WTC11 (cell line): ENCODE data around the gene KIT.

Experiments used
- ESRRA ChIP-seq: sonication (generic); formaldehyde crosslinking; IDR thresholded peaks from 2 replicates; pipeline ENCODE4 v1.8.1; 2022; ENCODE audit warnings: mild to moderate bottlenecking, missing genetic modification reagents, borderline replicate concordance
- JUN ChIP-seq: sonication (generic); formaldehyde crosslinking; IDR thresholded peaks from 2 replicates; pipeline ENCODE4 v1.8.0; 2023; ENCODE audit warnings: mild to moderate bottlenecking, missing genetic modification reagents
- MYBL2 ChIP-seq: sonication (generic); formaldehyde crosslinking; IDR thresholded peaks from 2 replicates; pipeline ENCODE4 v1.8.1; 2023; ENCODE audit warnings: mild to moderate bottlenecking, moderate library complexity, missing genetic modification reagents
- NFE2L1 ChIP-seq: sonication (generic); formaldehyde crosslinking; IDR thresholded peaks from 2 replicates; pipeline ENCODE4 v1.8.1; 2023; ENCODE audit warnings: missing genetic modification reagents
- NR2C2 ChIP-seq: sonication (generic); formaldehyde crosslinking; IDR thresholded peaks from 2 replicates; pipeline ENCODE4 v1.8.0; 2022; ENCODE audit warnings: mild to moderate bottlenecking, missing genetic modification reagents
- ZNF232 ChIP-seq: sonication (generic); formaldehyde crosslinking; IDR thresholded peaks from 2 replicates; pipeline ENCODE4 v1.8.0; 2022; ENCODE audit warnings: mild to moderate bottlenecking, missing genetic modification reagents
- TF ChIP-seq, protein P1 (sequence below): fragments of 200-600 bp; IDR thresholded peaks from 2 replicates; pipeline ENCODE4 v1.8.0; 2022; ENCODE audit warnings: antibody characterized with exemption
- TF ChIP-seq, protein P2 (sequence below): sonication (generic); formaldehyde crosslinking; IDR thresholded peaks from 2 replicates; pipeline ENCODE4 v1.8.1; 2022; ENCODE audit warnings: mild to moderate bottlenecking, moderate library complexity, missing genetic modification reagents
- TF ChIP-seq, protein P3 (sequence below): sonication (generic); formaldehyde crosslinking; IDR thresholded peaks from 2 replicates; pipeline ENCODE4 v1.8.1; 2023; ENCODE audit warnings: mild to moderate bottlenecking, missing genetic modification reagents, borderline replicate concordance
- TF ChIP-seq, protein P4 (sequence below): fragments of 250-450 bp; sonication (Bioruptor Pico); IDR thresholded peaks from 2 replicates; pipeline ENCODE4 v1.8.0; 2021; ENCODE audit warnings: mild to moderate bottlenecking

DNA sequence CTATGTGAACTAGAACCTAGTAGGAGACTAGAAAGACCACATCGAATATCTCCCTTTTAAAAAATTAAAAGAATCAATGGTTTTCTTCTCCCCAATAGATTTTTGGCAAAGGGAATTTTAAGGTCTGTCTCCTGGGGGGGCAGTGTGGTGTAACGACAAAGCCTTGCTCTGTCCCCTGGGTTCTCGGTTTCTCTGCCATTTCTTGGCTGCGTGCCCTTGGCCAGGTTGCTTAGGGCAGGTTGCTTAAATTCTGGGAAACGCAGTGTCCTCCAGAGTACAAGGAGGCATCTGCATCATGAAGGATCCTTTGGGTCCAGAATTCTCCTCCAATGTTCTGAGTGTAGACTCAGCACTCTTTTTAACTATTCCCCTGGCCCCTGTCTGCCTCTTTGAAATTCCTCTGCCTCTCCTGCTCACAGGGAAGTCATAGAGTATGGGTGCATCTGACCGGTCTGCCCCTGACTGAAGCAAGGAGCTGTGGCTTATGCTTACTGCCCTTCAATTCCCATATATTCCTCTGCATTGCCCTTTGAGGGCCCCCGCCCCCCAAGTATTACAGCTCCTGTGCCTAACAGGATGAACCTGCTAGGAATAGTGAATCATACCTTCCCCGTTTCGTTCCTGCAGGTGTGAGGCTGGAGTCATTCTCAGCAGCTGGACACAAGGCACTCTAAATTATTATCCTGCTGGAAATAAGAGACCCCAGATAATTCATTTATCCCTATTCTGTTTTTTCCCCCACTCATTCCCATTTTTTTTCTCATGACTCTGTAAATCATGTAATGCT, 2.2 kb downstream of the KIT start:
- TF ChIP-seq, protein P1, sequence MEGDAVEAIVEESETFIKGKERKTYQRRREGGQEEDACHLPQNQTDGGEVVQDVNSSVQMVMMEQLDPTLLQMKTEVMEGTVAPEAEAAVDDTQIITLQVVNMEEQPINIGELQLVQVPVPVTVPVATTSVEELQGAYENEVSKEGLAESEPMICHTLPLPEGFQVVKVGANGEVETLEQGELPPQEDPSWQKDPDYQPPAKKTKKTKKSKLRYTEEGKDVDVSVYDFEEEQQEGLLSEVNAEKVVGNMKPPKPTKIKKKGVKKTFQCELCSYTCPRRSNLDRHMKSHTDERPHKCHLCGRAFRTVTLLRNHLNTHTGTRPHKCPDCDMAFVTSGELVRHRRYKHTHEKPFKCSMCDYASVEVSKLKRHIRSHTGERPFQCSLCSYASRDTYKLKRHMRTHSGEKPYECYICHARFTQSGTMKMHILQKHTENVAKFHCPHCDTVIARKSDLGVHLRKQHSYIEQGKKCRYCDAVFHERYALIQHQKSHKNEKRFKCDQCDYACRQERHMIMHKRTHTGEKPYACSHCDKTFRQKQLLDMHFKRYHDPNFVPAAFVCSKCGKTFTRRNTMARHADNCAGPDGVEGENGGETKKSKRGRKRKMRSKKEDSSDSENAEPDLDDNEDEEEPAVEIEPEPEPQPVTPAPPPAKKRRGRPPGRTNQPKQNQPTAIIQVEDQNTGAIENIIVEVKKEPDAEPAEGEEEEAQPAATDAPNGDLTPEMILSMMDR = no peak
- TF ChIP-seq ESRRA (CRISPR knock-in tag) (no peak), NFE2L1 (CRISPR knock-in tag) (no peak), NR2C2 (CRISPR knock-in tag) (no peak), ZNF232 (no peak), MYBL2 (CRISPR knock-in tag) (no peak), JUN (CRISPR knock-in tag) (no peak)
- TF ChIP-seq, protein P2, sequence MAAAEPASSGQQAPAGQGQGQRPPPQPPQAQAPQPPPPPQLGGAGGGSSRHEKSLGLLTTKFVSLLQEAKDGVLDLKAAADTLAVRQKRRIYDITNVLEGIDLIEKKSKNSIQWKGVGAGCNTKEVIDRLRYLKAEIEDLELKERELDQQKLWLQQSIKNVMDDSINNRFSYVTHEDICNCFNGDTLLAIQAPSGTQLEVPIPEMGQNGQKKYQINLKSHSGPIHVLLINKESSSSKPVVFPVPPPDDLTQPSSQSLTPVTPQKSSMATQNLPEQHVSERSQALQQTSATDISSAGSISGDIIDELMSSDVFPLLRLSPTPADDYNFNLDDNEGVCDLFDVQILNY (CRISPR knock-in tag) = no peak
- TF ChIP-seq, protein P3, sequence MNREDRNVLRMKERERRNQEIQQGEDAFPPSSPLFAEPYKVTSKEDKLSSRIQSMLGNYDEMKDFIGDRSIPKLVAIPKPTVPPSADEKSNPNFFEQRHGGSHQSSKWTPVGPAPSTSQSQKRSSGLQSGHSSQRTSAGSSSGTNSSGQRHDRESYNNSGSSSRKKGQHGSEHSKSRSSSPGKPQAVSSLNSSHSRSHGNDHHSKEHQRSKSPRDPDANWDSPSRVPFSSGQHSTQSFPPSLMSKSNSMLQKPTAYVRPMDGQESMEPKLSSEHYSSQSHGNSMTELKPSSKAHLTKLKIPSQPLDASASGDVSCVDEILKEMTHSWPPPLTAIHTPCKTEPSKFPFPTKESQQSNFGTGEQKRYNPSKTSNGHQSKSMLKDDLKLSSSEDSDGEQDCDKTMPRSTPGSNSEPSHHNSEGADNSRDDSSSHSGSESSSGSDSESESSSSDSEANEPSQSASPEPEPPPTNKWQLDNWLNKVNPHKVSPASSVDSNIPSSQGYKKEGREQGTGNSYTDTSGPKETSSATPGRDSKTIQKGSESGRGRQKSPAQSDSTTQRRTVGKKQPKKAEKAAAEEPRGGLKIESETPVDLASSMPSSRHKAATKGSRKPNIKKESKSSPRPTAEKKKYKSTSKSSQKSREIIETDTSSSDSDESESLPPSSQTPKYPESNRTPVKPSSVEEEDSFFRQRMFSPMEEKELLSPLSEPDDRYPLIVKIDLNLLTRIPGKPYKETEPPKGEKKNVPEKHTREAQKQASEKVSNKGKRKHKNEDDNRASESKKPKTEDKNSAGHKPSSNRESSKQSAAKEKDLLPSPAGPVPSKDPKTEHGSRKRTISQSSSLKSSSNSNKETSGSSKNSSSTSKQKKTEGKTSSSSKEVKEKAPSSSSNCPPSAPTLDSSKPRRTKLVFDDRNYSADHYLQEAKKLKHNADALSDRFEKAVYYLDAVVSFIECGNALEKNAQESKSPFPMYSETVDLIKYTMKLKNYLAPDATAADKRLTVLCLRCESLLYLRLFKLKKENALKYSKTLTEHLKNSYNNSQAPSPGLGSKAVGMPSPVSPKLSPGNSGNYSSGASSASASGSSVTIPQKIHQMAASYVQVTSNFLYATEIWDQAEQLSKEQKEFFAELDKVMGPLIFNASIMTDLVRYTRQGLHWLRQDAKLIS = no peak
- TF ChIP-seq, protein P4, sequence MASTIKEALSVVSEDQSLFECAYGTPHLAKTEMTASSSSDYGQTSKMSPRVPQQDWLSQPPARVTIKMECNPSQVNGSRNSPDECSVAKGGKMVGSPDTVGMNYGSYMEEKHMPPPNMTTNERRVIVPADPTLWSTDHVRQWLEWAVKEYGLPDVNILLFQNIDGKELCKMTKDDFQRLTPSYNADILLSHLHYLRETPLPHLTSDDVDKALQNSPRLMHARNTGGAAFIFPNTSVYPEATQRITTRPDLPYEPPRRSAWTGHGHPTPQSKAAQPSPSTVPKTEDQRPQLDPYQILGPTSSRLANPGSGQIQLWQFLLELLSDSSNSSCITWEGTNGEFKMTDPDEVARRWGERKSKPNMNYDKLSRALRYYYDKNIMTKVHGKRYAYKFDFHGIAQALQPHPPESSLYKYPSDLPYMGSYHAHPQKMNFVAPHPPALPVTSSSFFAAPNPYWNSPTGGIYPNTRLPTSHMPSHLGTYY = no peak
